ENCODE results near the gene FOXQ1.
"Not testable (repeated sequence)": the region's sequence is repeated elsewhere in the genome, so short reads cannot be mapped to it uniquely, and the experiment has no call there.

Gene FOXQ1

DNA sequence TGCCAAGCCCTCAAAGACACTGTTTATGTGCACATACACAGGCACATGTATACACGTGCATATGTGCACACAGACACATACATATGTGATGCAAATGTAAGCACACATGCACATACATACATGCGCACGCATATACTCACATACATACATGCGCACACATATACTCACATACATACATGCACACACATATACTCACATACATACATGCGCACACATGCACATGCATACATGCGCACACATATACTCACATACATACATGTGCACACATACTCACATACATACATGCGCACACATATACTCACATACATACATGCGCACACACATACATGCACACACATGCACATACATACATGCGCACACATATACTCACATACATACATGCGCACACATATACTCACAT, 20.5 kb upstream of the FOXQ1 start:
- DNase-seq = no peak

- no peak for DNase-seq
Measured at GRCh38 chr6:1295420-1295819, 16.5 kb upstream of the FOXQ1 start.

- DNase-seq = no peak
Measured at GRCh38 chr6:1296079-1296478, 15.8 kb upstream of the FOXQ1 start.

- no peak for DNase-seq
Measured at GRCh38 chr6:1296542-1296941, 15.4 kb upstream of the FOXQ1 start.

DNA sequence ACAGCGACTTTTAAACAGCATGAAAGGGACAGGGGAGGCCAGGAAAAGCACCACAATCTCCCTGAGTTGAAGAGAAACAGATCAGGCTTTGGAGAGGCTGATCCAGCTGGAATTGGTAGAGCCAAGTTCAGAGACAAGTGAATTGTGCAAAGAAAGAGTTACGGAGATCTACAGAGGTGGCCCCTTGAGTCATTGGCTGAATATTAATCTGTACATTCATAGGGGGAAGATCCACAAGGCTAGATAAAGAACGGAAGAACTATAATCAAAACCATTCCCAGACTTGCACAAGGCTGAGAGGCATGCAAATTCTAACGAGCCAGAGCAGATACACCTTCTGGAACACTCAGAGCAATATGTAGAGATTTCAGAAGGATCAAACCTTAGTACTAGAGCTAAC, 14.2 kb upstream of the FOXQ1 start:
- no peak for DNase-seq

DNA sequence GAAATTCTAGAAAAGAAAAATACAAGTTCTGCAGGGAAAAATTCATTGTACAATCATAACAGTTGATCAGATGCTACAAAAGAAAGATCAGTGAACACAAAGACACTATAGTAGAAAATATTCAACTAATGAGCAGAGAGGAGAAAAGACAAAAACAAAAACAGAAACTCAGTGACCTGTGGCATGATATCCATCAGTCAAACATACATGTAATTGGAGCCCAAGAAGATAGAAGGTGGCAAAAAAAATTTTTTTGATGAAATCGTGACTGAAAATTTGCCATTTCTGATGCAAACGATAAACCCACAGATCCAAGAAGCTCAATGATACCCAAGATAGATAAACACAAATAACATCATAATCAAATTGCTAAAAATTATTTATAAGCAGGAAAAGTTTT, 13.1 kb upstream of the FOXQ1 start:
- DNase-seq = no peak

- DNase-seq = no peak
Measured at GRCh38 chr6:1306133-1306532, 5.8 kb upstream of the FOXQ1 start.

GRCh38 chr6:1309366-1309765, 2.5 kb upstream of the FOXQ1 start:
- no peak for DNase-seq

GRCh38 chr6:1310628-1311399, 1.1 kb upstream of the FOXQ1 start:
- no peak for DNase-seq

- no peak for DNase-seq
Measured at GRCh38 chr6:1312203-1312472, 240 bp downstream of the FOXQ1 start.

DNA sequence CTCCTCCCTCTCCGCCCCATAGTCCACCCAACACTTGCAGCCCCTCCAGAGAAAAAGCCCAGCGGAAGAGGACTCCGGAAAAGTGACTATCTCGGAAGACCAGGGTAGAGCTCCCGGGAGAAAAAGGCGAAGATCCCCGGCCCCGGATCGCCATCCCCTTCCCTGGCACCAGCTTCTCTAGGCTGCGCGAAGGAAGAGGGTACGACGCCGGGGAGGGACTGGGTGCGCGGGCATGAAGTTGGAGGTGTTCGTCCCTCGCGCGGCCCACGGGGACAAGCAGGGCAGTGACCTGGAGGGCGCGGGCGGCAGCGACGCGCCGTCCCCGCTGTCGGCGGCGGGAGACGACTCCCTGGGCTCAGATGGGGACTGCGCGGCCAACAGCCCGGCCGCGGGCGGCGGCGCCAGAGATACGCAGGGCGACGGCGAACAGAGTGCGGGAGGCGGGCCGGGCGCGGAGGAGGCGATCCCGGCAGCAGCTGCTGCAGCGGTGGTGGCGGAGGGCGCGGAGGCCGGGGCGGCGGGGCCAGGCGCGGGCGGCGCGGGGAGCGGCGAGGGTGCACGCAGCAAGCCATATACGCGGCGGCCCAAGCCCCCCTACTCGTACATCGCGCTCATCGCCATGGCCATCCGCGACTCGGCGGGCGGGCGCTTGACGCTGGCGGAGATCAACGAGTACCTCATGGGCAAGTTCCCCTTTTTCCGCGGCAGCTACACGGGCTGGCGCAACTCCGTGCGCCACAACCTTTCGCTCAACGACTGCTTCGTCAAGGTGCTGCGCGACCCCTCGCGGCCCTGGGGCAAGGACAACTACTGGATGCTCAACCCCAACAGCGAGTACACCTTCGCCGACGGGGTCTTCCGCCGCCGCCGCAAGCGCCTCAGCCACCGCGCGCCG, 822 bp downstream of the FOXQ1 start:
- no peak for DNase-seq

- no peak for DNase-seq
Measured at GRCh38 chr6:1313384-1313766, 1.5 kb downstream of the FOXQ1 start.

- no peak for DNase-seq
Measured at GRCh38 chr6:1313767-1314503, 2.0 kb downstream of the FOXQ1 start.

- DNase-seq = no peak
Measured at GRCh38 chr6:1314617-1315016, 2.7 kb downstream of the FOXQ1 start.

DNA sequence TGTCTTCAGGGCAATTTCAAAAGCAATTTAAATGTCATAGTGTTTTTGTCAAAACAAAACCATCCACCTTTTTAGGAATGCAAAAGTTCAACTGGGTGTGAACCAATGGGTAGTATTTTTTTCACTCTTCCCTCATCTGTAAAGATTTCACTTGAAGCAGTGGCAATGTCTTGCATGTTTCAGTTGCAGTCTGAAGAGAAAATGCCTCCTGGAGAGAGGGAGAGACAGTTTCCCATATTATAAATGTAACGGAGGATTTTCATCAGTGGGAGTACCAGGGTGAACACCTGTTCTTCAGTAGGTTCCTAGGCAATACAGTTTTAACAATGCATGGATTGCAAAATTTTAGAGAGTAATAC, 3.3 kb downstream of the FOXQ1 start:
- no peak for DNase-seq

GRCh38 chr6:1315560-1316386, 3.9 kb downstream of the FOXQ1 start:
- DNase-seq = no peak

- DNase-seq = no peak
Measured at GRCh38 chr6:1316489-1316971, 4.6 kb downstream of the FOXQ1 start.

DNA sequence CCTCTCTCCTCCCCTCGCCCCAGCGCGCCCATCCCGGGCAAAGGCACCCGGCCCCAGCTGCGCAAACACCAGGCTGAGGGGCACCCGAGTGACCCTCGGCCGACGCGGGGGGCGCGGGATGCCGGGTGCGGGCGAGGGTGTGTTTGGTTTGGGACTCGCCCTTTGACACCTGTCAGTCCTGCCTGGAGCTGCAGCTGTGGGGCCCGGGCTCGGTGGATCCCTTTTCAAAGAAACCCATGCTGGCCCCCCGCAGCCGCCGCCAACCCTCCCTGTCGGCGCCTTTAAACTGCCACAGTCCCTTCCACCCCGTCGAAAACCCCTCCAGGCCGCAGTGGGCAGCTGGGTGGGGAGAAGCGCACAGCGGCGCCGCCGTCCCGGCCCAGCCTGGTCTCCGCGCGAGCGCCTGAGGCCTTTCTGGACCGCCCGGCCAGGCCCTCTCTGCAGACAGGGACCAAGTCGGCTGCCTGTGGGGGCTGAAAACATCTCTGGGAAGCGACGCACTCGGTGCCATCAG, 5.5 kb downstream of the FOXQ1 start:
- no peak for DNase-seq

GRCh38 chr6:1318036-1318435, 6.1 kb downstream of the FOXQ1 start:
- DNase-seq = no peak

- not testable (repeated sequence) for DNase-seq
Measured at GRCh38 chr6:1318584-1318983, 6.7 kb downstream of the FOXQ1 start.

DNA sequence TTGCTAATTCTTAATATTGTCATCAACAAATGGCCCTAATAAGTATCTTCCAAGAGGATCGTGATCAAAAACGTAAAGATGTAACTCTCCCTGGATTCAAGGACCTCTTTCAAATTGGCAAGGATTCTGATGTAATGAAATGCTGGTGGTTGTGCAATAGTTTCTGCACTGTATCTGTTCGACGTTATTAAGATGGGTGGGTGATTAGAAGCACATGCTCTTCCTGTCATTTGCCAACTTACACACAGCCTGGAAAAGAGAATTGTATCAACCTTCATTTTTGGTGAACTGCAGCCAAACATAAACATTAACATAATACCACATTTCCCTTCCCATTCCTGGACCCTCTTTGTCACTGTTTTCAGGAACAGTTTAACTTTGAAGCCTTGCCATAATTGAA, 9.8 kb downstream of the FOXQ1 start:
- DNase-seq = no peak

- no peak for DNase-seq
Measured at GRCh38 chr6:1322156-1322555, 10.3 kb downstream of the FOXQ1 start.

All from NCI-H187 treated with DMSO at 0.1 percent for 48 hours (cell line).